Lower lobe of right lung (tissue), 2 donors: Measurements from ENCODE around the gene DACT2. TPM values are rescaled to one million over a fixed set of nuclear protein-coding genes. Genes with fewer than 3 reads are reported as not detected.

ENCODE experiments used
- ATAC-seq, 2 donors: fragments of 200-7000 bp; cut with Tn5 transposase; one replicate each; pipeline ENCODE4 v1.9.1; 2020 to 2022; ENCODE audit warnings: mild to moderate bottlenecking in 2 of 2, moderate library complexity in 2 of 2
- DNase-seq: peaks from one replicate; pipeline ENCODE4 v3.0.0-alpha.2; 2020
- H3K27ac ChIP-seq: fragments of 200-600 bp; one replicate; pipeline ENCODE4 v1.8.0; 2022
- H3K27me3 ChIP-seq: fragments of 200-600 bp; one replicate; pipeline ENCODE4 v1.8.0; 2022; ENCODE audit warnings: low read depth
- H3K36me3 ChIP-seq: fragments of 200-600 bp; one replicate; pipeline ENCODE4 v1.8.0; 2022; ENCODE audit warnings: mild to moderate bottlenecking
- H3K4me1 ChIP-seq: fragments of 200-600 bp; one replicate; pipeline ENCODE4 v1.8.0; 2022
- H3K4me3 ChIP-seq: fragments of 200-600 bp; one replicate; pipeline ENCODE4 v1.8.0; 2022; ENCODE audit warnings: mild to moderate bottlenecking
- H3K9me3 ChIP-seq: fragments of 200-600 bp; one replicate; pipeline ENCODE4 v1.8.0; 2022
- intact Hi-C: fragments of 100-400 bp; cut with DNase I; formaldehyde crosslinking; loops from one replicate; pipeline ENCODE4 v1.11.0; 2022
- total RNA-seq: library from RNA; stranded (reverse); fragmentation: NEBNext Ultra II Directional; extraction: Animal tissue kit (Norgen Biotek cat#: 25700); gene quantifications from one replicate; pipeline ENCODE4 v1.2.1, GENCODE V29; 2021
- TF ChIP-seq, protein P1 (sequence below): fragments of 200-600 bp; IDR thresholded peaks from one replicate; pipeline ENCODE4 v1.8.0; 2022; ENCODE audit warnings: antibody characterized with exemption, mild to moderate bottlenecking
- donor health status: DM: no; HTN: yes; CAD: no; lungs with severe emphysema.

Gene DACT2
- total RNA-seq, 1 donor from 2014 or later: 2.4 TPM

DNA sequence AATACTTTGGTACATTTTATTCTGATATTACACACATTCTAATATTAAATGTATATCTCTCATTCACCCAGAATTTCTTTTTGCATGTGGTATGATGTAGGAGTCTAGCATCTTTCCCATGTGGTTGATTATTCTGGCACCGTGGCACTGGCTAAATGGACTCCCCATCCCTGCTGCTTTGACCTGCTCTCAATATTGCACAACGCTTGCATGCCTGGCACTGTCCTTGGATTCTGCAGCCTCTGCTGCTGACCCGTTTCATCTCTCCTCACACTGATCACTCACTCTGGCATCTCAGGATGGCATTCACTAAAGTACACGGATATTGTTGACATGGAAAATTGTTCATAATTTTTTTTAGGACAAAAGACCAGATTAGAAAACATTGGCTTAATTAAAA lies 11.5 kb upstream of the DACT2 start:
- ATAC-seq (no peak), DNase-seq (no peak)
- no peaks in the 10 kb centered on the region for H3K4me1 ChIP-seq
- H3K4me3 ChIP-seq: no peak overlapping the region
- H3K27ac ChIP-seq: no peak overlapping the region
- intact Hi-C loops: no loop called here
- no peaks in the 10 kb centered on the region for H3K36me3 ChIP-seq
- no peaks in the 10 kb centered on the region for H3K9me3 ChIP-seq
- no peaks in the 10 kb centered on the region for H3K27me3 ChIP-seq
- TF ChIP-seq, protein P1, sequence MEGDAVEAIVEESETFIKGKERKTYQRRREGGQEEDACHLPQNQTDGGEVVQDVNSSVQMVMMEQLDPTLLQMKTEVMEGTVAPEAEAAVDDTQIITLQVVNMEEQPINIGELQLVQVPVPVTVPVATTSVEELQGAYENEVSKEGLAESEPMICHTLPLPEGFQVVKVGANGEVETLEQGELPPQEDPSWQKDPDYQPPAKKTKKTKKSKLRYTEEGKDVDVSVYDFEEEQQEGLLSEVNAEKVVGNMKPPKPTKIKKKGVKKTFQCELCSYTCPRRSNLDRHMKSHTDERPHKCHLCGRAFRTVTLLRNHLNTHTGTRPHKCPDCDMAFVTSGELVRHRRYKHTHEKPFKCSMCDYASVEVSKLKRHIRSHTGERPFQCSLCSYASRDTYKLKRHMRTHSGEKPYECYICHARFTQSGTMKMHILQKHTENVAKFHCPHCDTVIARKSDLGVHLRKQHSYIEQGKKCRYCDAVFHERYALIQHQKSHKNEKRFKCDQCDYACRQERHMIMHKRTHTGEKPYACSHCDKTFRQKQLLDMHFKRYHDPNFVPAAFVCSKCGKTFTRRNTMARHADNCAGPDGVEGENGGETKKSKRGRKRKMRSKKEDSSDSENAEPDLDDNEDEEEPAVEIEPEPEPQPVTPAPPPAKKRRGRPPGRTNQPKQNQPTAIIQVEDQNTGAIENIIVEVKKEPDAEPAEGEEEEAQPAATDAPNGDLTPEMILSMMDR: no peak

DNA sequence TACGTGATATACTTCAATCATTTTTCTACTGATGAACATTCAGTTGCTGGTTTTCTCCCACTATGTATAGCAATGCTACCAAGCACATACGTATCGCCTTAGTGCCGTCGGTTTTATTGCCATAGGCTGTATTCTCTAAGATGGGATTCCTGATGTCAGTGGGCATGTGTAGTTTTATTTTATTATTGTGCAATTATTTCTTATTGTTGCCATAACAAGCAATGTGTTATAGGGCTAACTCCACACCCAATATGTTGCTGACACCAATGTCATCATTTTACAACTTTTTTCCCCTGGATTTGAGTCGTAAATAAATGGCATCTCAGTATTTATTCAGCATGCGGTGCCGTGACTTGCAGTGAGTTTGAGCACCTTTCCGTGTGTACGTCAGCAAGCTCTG lies 10.8 kb upstream of the DACT2 start:
- Histone ChIP-seq H3K9me3 (no peaks in the 10 kb centered on the region), H3K27ac (no peak overlapping the region), H3K4me3 (no peak overlapping the region), H3K36me3 (no peaks in the 10 kb centered on the region), H3K27me3 (no peaks in the 10 kb centered on the region), H3K4me1 (no peaks in the 10 kb centered on the region)
- TF ChIP-seq, protein P1: no peak
- DNase-seq (no peak), ATAC-seq (no peak)
- intact Hi-C loops: no loop called here

DNA sequence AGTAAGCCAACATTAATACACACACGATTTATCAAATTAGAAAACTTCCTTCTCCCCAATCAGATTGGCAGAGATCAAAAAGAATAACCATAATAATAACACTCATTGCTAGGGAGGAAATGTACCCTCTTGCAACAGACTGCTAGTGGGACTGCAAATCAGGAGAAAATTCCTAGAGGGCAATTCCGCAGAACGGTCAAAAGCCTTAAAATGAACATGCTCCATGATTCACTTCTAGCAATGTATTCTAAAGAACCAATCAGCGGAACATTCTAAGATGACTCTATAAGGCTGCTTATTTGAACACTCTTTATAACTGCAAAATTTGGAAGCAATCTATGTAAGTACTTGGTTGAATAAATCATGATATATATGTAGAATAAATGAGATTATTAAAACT lies 8.5 kb upstream of the DACT2 start:
- ATAC-seq: no peak
- no peak for DNase-seq
- intact Hi-C loops: no loop called here
- TF ChIP-seq, protein P1: no peak
- no peaks in the 10 kb centered on the region for H3K4me1 ChIP-seq
- no peak overlapping the region for H3K4me3 ChIP-seq
- no peak overlapping the region for H3K27ac ChIP-seq
- no peaks in the 10 kb centered on the region for H3K27me3 ChIP-seq
- no peaks in the 10 kb centered on the region for H3K9me3 ChIP-seq
- no peaks in the 10 kb centered on the region for H3K36me3 ChIP-seq

DNA sequence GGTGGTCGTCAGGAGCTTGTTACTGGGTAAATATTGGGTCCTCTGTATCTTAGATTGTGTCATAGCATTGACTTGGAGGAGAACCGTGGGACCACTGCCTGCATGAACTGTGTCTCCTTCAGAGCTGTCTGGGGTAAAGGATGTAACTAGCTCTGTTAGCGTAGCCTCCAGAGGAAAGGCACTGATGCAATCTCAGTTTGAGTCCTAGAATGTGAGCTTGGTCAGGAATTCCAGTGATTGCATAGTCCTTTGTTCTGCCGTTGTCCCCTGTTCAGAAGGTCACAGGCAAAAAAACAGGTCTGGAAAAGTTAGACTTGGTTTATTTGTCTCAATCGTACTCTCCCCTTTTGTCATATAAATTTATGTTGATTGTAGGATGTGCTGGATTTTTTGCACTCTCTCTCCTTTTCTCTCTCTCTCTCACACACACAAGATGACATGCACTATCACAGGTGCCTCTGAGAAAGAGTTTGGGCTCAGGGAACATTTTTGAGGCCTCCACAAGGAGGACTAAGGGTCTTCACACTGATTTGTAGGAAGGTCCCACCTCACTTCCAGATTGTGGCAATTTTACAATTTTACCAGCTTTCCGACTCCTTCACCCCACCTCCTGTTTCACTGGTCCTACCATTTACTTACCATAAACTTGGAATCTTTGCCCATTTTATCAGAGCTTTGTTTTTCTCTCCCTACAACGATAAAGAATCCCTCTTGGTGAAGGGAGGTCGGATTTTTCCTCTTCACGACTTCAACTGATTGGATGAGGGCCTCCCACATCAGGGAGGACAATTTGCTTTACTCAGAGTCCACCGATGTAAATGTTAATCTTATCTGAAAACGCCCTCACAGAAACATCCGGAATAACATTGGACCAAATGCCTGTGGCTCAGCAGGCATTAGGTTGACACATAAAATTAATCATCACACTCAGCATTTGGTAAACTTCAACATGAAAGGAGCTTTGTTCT lies 7.0 kb upstream of the DACT2 start:
- H3K27me3 ChIP-seq: no peaks in the 10 kb centered on the region
- H3K4me1 ChIP-seq: no peaks in the 10 kb centered on the region
- no peak overlapping the region for H3K27ac ChIP-seq
- no peak overlapping the region for H3K4me3 ChIP-seq
- H3K36me3 ChIP-seq: no peaks in the 10 kb centered on the region
- TF ChIP-seq, protein P1: no peak
- intact Hi-C loops: no loop called here
- DNase-seq (no peak), ATAC-seq (no peak)
- H3K9me3 ChIP-seq: no peaks in the 10 kb centered on the region

DNA sequence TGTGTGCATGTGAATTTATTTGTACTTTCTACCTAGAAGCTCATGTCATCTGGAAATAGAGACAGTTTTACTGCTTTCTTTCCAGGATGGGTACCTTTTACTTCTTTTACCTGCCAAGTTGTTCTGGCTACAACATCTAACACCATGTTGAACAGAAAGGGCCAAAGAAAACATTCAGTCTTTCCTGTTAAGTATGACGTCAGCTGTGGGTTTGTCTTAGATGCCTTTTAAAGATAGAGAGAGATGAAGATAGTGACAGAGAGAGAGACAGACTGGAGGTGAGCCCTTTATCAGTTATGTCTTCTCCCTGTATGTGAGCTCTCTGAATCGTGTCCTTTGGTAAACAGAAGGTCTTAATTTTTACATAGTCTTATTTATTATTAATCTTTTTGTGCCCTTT lies 3.4 kb upstream of the DACT2 start:
- H3K27ac ChIP-seq: no peak overlapping the region
- no peak for ATAC-seq
- H3K4me3 ChIP-seq: no peak overlapping the region
- no peaks in the 10 kb centered on the region for H3K9me3 ChIP-seq
- intact Hi-C loops: no loop called here
- no peak for DNase-seq
- H3K27me3 ChIP-seq: peaks cover 27% of the 10 kb centered on the region
- no peaks in the 10 kb centered on the region for H3K36me3 ChIP-seq
- TF ChIP-seq, protein P1: no peak
- no peaks in the 10 kb centered on the region for H3K4me1 ChIP-seq
